ENCODE data around the gene COQ8A. TPM values are rescaled to one million over a fixed set of nuclear protein-coding genes. Genes with fewer than 3 reads are reported as not detected.

COQ8A gene
- total RNA-seq, 1 experiment from 2014 or later: 35.3 TPM

DNA sequence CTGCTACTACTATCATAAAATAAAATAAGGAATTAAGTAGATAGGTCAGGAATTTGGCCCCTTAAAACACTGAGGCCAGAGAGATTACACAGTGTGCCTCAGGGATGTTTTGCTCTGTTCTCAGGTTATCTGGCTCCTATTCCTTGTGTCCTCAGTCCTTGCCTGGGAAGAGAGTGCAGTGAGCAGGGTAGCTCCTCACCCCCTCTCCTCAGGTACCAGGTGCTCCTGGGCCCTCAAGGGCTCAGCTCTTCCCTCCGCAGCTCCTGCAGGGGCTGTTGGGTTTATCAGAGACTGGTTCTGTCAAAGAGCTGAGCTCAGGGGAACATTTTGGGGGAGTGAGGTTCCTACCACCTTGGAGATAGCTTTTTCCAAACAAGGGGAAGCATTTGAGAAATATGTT lies 20.1 kb upstream of the COQ8A start:
- no peaks in the 10 kb centered on the region for H3K9me3 ChIP-seq (ENCODE audit: control insufficient read depth in 1 of 2, insufficient read depth in 1 of 2, low read depth in 1 of 2, low read length in 2 of 2)
- BruUV-seq (replicated peaks): no TSS peak
- no peak overlapping the region for H3K27ac ChIP-seq (ENCODE audit: low read depth, low read length)
- no peak overlapping the region for H3K4me3 ChIP-seq (replicated peaks in 1 of 2; ENCODE audit: low read depth in 1 of 2, low read length in 2 of 2)
- ATAC-seq: no peak
- ChIA-PET RAD21 (ENCODE audit: low non-redundant PET in 1 of 2, low total read pairs in 2 of 2, uncharacterized antibody in 2 of 2, unreplicated experiment in 2 of 2) (no interaction called here), POLR2A (no interaction called here), CTCF (interaction anchor here (0.6 kb wide), 1 partner anchor 793 kb away, joined by 3 read pairs; no protein-coding TSS in a partner anchor)
- no peak overlapping the region for H3K4me2 ChIP-seq (ENCODE audit: low read length)
- no peaks in the 10 kb centered on the region for H3K4me1 ChIP-seq (ENCODE audit: control insufficient read depth in 1 of 2, insufficient read depth in 2 of 2, low read length in 2 of 2)
- no peak overlapping the region for H2AFZ ChIP-seq (ENCODE audit: low read depth, low read length, poor library complexity, severe bottlenecking)
- no peaks in the 10 kb centered on the region for H3K27me3 ChIP-seq (ENCODE audit: insufficient read depth, low read length)
- no peak for DNase-seq (ENCODE audit: low read depth, low spot score)
- H3K9ac ChIP-seq (ENCODE audit: low read length): no peak overlapping the region
- H3K36me3 ChIP-seq (ENCODE audit: control insufficient read depth in 1 of 2, insufficient read depth in 2 of 2, low read length in 2 of 2): no peaks in the 10 kb centered on the region
- no peaks in the 10 kb centered on the region for H4K20me1 ChIP-seq (ENCODE audit: insufficient read depth)
- intact Hi-C loops (cut with micrococcal nuclease): no loop called here
- no peaks in the 10 kb centered on the region for H3K79me2 ChIP-seq (ENCODE audit: insufficient read depth, low read length)
- TF ChIP-seq CBX3 (IDR thresholded peaks at IDR 0.05; ENCODE audit: low read depth) (no peak), POLR2A (IDR thresholded peaks at IDR 0.05; ENCODE audit: borderline replicate concordance, extremely low read depth, insufficient read depth, insufficient read length) (no peak), ELF1 (IDR thresholded peaks at IDR 0.05; ENCODE audit: borderline replicate concordance, low read depth) (no peak), FOSL1 (IDR thresholded peaks at IDR 0.05; ENCODE audit: low read depth) (no peak), EZH2phosphoT487 (IDR thresholded peaks at IDR 0.05; ENCODE audit: borderline replicate concordance) (no peak), SP1 (IDR thresholded peaks at IDR 0.05; ENCODE audit: low read depth) (no peak), SIN3A (IDR thresholded peaks at IDR 0.05; ENCODE audit: low read depth) (no peak), ZFX (IDR thresholded peaks at IDR 0.05) (no peak), RAD21 (IDR thresholded peaks at IDR 0.05; ENCODE audit: low read depth) (no peak), ZNF274 (IDR thresholded peaks at IDR 0.05; ENCODE audit: low read depth, low read length) (no peak), CEBPB (IDR thresholded peaks at IDR 0.05; ENCODE audit: low read depth) (no peak), POLR2AphosphoS5 (IDR thresholded peaks at IDR 0.05; ENCODE audit: low read depth, low read length) (no peak), EGR1 (IDR thresholded peaks at IDR 0.05; ENCODE audit: low read depth) (no peak)
- TF ChIP-seq, protein P1, sequence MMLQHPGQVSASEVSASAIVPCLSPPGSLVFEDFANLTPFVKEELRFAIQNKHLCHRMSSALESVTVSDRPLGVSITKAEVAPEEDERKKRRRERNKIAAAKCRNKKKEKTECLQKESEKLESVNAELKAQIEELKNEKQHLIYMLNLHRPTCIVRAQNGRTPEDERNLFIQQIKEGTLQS (IDR thresholded peaks at IDR 0.05): no peak
- TF ChIP-seq, protein P2, sequence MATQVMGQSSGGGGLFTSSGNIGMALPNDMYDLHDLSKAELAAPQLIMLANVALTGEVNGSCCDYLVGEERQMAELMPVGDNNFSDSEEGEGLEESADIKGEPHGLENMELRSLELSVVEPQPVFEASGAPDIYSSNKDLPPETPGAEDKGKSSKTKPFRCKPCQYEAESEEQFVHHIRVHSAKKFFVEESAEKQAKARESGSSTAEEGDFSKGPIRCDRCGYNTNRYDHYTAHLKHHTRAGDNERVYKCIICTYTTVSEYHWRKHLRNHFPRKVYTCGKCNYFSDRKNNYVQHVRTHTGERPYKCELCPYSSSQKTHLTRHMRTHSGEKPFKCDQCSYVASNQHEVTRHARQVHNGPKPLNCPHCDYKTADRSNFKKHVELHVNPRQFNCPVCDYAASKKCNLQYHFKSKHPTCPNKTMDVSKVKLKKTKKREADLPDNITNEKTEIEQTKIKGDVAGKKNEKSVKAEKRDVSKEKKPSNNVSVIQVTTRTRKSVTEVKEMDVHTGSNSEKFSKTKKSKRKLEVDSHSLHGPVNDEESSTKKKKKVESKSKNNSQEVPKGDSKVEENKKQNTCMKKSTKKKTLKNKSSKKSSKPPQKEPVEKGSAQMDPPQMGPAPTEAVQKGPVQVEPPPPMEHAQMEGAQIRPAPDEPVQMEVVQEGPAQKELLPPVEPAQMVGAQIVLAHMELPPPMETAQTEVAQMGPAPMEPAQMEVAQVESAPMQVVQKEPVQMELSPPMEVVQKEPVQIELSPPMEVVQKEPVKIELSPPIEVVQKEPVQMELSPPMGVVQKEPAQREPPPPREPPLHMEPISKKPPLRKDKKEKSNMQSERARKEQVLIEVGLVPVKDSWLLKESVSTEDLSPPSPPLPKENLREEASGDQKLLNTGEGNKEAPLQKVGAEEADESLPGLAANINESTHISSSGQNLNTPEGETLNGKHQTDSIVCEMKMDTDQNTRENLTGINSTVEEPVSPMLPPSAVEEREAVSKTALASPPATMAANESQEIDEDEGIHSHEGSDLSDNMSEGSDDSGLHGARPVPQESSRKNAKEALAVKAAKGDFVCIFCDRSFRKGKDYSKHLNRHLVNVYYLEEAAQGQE (IDR thresholded peaks at IDR 0.05; ENCODE audit: low read depth): no peak
- no peaks in the 10 kb centered on the region for H3K9me2 ChIP-seq (ENCODE audit: insufficient read depth)
